Stomach (tissue), 4 donors: ENCODE measurements around the gene OR4E2.

Source experiments
- POLR2A ChIP-seq, 4 donors: fragments of 450-650 bp; IDR thresholded peaks; one replicate each; pipeline ENCODE4 v1.6.1; 2016; ENCODE audit warnings: antibody characterized with exemption in 4 of 4, control low read depth in 2 of 4, mild to moderate bottlenecking in 1 of 4, moderate library complexity in 1 of 4
- POLR2AphosphoS5 ChIP-seq, 3 donors: sonication (generic); formaldehyde crosslinking; IDR thresholded peaks; one replicate each; pipeline ENCODE4 v1.6.1; 2016; ENCODE audit warnings: antibody characterized with exemption in 3 of 3
- TF ChIP-seq, protein P1 (sequence below), 7 experiments: fragments of 450-650 bp in 4 of 7; fragments of 200-600 bp in 3 of 7; sonication (generic) in 3 of 7; IDR thresholded peaks; one replicate each; pipeline ENCODE4 v1.5.1; 2016 to 2019; ENCODE audit warnings: antibody characterized with exemption in 7 of 7, control low read depth in 2 of 7, mild to moderate bottlenecking in 1 of 7

DNA sequence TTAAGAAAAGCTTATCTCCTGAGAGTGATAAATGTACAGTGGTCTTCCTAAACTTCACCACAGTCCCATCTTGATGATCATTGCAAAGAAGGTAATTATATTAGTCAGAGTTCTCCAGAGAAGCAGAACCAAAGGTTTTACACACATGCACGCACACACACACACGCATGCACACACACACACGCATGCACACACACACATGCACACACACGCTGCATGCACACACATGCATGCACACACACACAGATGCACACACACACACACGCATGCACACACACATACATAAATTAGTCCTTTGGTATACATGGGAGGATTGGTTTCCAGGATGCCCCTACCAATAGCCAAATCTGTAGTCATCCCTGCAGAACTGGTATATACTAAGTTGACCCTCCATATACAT, 580 bp downstream of the OR4E2 start:
- TF ChIP-seq POLR2A (IDR thresholded peaks at IDR 0.05) (no peak), POLR2AphosphoS5 (IDR thresholded peaks at IDR 0.05) (no peak)
- TF ChIP-seq, protein P1, sequence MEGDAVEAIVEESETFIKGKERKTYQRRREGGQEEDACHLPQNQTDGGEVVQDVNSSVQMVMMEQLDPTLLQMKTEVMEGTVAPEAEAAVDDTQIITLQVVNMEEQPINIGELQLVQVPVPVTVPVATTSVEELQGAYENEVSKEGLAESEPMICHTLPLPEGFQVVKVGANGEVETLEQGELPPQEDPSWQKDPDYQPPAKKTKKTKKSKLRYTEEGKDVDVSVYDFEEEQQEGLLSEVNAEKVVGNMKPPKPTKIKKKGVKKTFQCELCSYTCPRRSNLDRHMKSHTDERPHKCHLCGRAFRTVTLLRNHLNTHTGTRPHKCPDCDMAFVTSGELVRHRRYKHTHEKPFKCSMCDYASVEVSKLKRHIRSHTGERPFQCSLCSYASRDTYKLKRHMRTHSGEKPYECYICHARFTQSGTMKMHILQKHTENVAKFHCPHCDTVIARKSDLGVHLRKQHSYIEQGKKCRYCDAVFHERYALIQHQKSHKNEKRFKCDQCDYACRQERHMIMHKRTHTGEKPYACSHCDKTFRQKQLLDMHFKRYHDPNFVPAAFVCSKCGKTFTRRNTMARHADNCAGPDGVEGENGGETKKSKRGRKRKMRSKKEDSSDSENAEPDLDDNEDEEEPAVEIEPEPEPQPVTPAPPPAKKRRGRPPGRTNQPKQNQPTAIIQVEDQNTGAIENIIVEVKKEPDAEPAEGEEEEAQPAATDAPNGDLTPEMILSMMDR (IDR thresholded peaks at IDR 0.05): no peak
